PC-3 (cell line): ENCODE data around the gene GALNT13.

Experiments used
- CTCF ChIP-seq: fragments of 300-600 bp; sonication (generic); conservative IDR thresholded peaks from 2 replicates; pipeline ENCODE4 v1.5.1; 2017; ENCODE audit warnings: antibody characterized with exemption, low read depth, mild to moderate bottlenecking, low read length
- EZH2 ChIP-seq: fragments of 300-600 bp; sonication (generic); IDR thresholded peaks from one replicate; pipeline ENCODE4 v1.6.1; 2017; ENCODE audit warnings: antibody characterized with exemption, mild to moderate bottlenecking, low read length; ENCODE audit not compliant: unreplicated experiment

GRCh38 chr2:154368153-154368552, 496.4 kb downstream of the GALNT13 start:
- TF ChIP-seq CTCF (no peak), EZH2 (no peak)
